SJCRH30 (cell line): ENCODE measurements around the gene SPATA9. TPM values are rescaled to one million over a fixed set of nuclear protein-coding genes. Genes with fewer than 3 reads are reported as not detected.
A peak's percentile ranks its signal among the peaks of the same experiment; 100 is the strongest.

Source experiments
- DNase-seq, 2 experiments: peaks; one replicate each; pipeline ENCODE4 v3.0.0-alpha.2; 2015 to 2020
- H3K27ac ChIP-seq: fragments of 250-450 bp; sonication (Bioruptor Pico); 2 replicates; pipeline ENCODE4 v1.5.1; 2020; ENCODE audit warnings: mild to moderate bottlenecking, moderate library complexity
- H3K27me3 ChIP-seq: fragments of 250-450 bp; sonication (Bioruptor Pico); 2 replicates; pipeline ENCODE4 v1.5.1; 2020; ENCODE audit warnings: mild to moderate bottlenecking, moderate library complexity
- H3K36me3 ChIP-seq: fragments of 250-450 bp; sonication (Bioruptor Pico); 2 replicates; pipeline ENCODE4 v1.5.1; 2020; ENCODE audit warnings: mild to moderate bottlenecking, moderate library complexity
- H3K4me1 ChIP-seq: fragments of 250-450 bp; sonication (Bioruptor Pico); 2 replicates; pipeline ENCODE4 v1.5.1; 2020; ENCODE audit warnings: mild to moderate bottlenecking, moderate library complexity
- H3K4me3 ChIP-seq: fragments of 250-450 bp; sonication (Bioruptor Pico); 2 replicates; pipeline ENCODE4 v1.5.1; 2020; ENCODE audit warnings: mild to moderate bottlenecking, moderate library complexity
- H3K9me3 ChIP-seq: fragments of 250-450 bp; sonication (Bioruptor Pico); replicated peaks from 2 replicates; pipeline ENCODE4 v1.5.1; 2020; ENCODE audit warnings: mild to moderate bottlenecking, moderate library complexity
- total RNA-seq: library from RNA; depleted of rRNA; stranded (reverse); fragments of >200 nt; shearing (Covaris generic); gene quantifications from 2 replicates; pipeline ENCODE4 v1.2.3, GENCODE V29; 2014; rRNA removed

SPATA9 gene
- 1.7 and 1.8 TPM in 2 replicates for total RNA-seq

GRCh38 chr5:95682891-95683290 lies at the start of gene SPATA9:
SPATA9 (minus strand) TSS chr5:95682991; CDS start chr5:95682854, 137 bp downstream.
- Histone ChIP-seq H3K36me3 (no peaks in the 10 kb centered on the region), H3K4me3 (no peak within 1 kb of the TSS), H3K27me3 (no peaks in the 10 kb centered on the region), H3K27ac (no peak within 1 kb of the TSS), H3K9me3 (no peaks in the 10 kb centered on the region), H3K4me1 (peaks cover 7% of the 10 kb centered on the region)
- no peak for DNase-seq

- H3K36me3 ChIP-seq = peaks cover 17% of the 10 kb centered on the region
- H3K9me3 ChIP-seq = no peaks in the 10 kb centered on the region
- H3K4me1 ChIP-seq = peaks cover 22% of the 10 kb centered on the region
- H3K27me3 ChIP-seq = no peaks in the 10 kb centered on the region
- H3K27ac ChIP-seq = peak overlapping the region; percentile 99
- DNase-seq = peak; percentile 73 to 77
- peak overlapping the region; percentile 78 for H3K4me3 ChIP-seq
These were observed 49.1 kb upstream of the SPATA9 start for GRCh38 chr5:95731571-95732554.

GRCh38 chr5:95730730-95731570 lies 48.2 kb upstream of the SPATA9 start, which contains the start of gene RHOBTB3:
RHOBTB3 (plus strand) TSS chr5:95731336; CDS start chr5:95731683, 347 bp downstream.
- H3K9me3 ChIP-seq = no peaks in the 10 kb centered on the region
- peaks cover 22% of the 10 kb centered on the region for H3K4me1 ChIP-seq
- peak within 1 kb of the TSS; percentile 78 for H3K4me3 ChIP-seq
- peak within 1 kb of the TSS; percentile 99 for H3K27ac ChIP-seq
- H3K36me3 ChIP-seq = peaks cover 9% of the 10 kb centered on the region; the same call in 1 of the 2 replicates
- H3K27me3 ChIP-seq = no peaks in the 10 kb centered on the region
- peak; percentile 98 for DNase-seq

- DNase-seq = peak in 1 of 2 experiments; percentile 6
- peaks cover 22% of the 10 kb centered on the region for H3K4me1 ChIP-seq
These were observed 47.4 kb upstream of the SPATA9 start for GRCh38 chr5:95730011-95730700.

GRCh38 chr5:95729115-95730010 lies 46.6 kb upstream of the SPATA9 start:
- Histone ChIP-seq H3K27ac (peak overlapping the region; percentile 99), H3K4me1 (peaks cover 22% of the 10 kb centered on the region), H3K9me3 (no peaks in the 10 kb centered on the region), H3K36me3 (peaks cover 5% of the 10 kb centered on the region; the same call in 1 of the 2 replicates), H3K27me3 (no peaks in the 10 kb centered on the region), H3K4me3 (peak overlapping the region; percentile 78)
- DNase-seq = peak in 1 of 2 experiments; percentile 33

More at GRCh38 chr5:95730011-95730700, 47.4 kb upstream of the SPATA9 start:
- H3K4me3 ChIP-seq = peak overlapping the region; percentile 78
- H3K27me3 ChIP-seq = no peaks in the 10 kb centered on the region
- H3K27ac ChIP-seq = peak overlapping the region; percentile 99
- no peaks in the 10 kb centered on the region for H3K9me3 ChIP-seq
- H3K36me3 ChIP-seq = peaks cover 9% of the 10 kb centered on the region; the same call in 1 of the 2 replicates

- Histone ChIP-seq H3K4me1 (peaks cover 19% of the 10 kb centered on the region), H3K4me3 (no peak overlapping the region), H3K27me3 (no peaks in the 10 kb centered on the region), H3K27ac (peak overlapping the region; percentile 99; the same call in 1 of the 2 replicates), H3K9me3 (no peaks in the 10 kb centered on the region), H3K36me3 (peaks cover 2% of the 10 kb centered on the region; the same call in 1 of the 2 replicates)
- no peak for DNase-seq
These were observed 45.8 kb upstream of the SPATA9 start for GRCh38 chr5:95728494-95729114.

- H3K27ac ChIP-seq = no peak overlapping the region
- no peak for DNase-seq
- no peak overlapping the region for H3K4me3 ChIP-seq
- no peaks in the 10 kb centered on the region for H3K9me3 ChIP-seq
- H3K27me3 ChIP-seq = no peaks in the 10 kb centered on the region
- peaks cover 19% of the 10 kb centered on the region for H3K4me1 ChIP-seq
- 0 out of 2 replicates have a peak, but pooled peaks cover 2% of the 10 kb centered on the region for H3K36me3 ChIP-seq
These were observed 45.0 kb upstream of the SPATA9 start for GRCh38 chr5:95727764-95728191.

- Histone ChIP-seq H3K36me3 (no peaks in the 10 kb centered on the region), H3K27ac (no peak overlapping the region), H3K27me3 (no peaks in the 10 kb centered on the region), H3K9me3 (no peaks in the 10 kb centered on the region), H3K4me3 (no peak overlapping the region), H3K4me1 (peaks cover 19% of the 10 kb centered on the region)
- DNase-seq = no peak
These were observed 44.3 kb upstream of the SPATA9 start for GRCh38 chr5:95726811-95727763.

GRCh38 chr5:95725937-95726810 lies 43.4 kb upstream of the SPATA9 start:
- no peaks in the 10 kb centered on the region for H3K27me3 ChIP-seq
- H3K4me1 ChIP-seq = peaks cover 19% of the 10 kb centered on the region
- no peak for DNase-seq
- no peak overlapping the region for H3K4me3 ChIP-seq
- no peak overlapping the region for H3K27ac ChIP-seq
- H3K9me3 ChIP-seq = no peaks in the 10 kb centered on the region
- no peaks in the 10 kb centered on the region for H3K36me3 ChIP-seq

- H3K27me3 ChIP-seq = no peaks in the 10 kb centered on the region
These were observed 42.5 kb upstream of the SPATA9 start for GRCh38 chr5:95725071-95725820.

More at GRCh38 chr5:95725071-95725820, 42.5 kb upstream of the SPATA9 start:
- H3K27ac ChIP-seq = no peak overlapping the region
- no peaks in the 10 kb centered on the region for H3K36me3 ChIP-seq
- peaks cover 19% of the 10 kb centered on the region for H3K4me1 ChIP-seq
- H3K4me3 ChIP-seq = no peak overlapping the region
- H3K9me3 ChIP-seq = no peaks in the 10 kb centered on the region
- no peak for DNase-seq
